Activated naive CD4-positive, alpha-beta T cell treated with anti-CD3 and anti-CD28 coated beads, Interleukin-2, amount 50 U/mL, for 24 hours (primary cell): ENCODE data around the gene DLX2.
"Not testable (repeated sequence)": the region's sequence is repeated elsewhere in the genome, so short reads cannot be mapped to it uniquely, and the experiment has no call there.

Experiments
- H3K27ac Mint-ChIP-seq: one replicate; pipeline ENCODE4 v1.8.0; 2021; ENCODE audit warnings: mild to moderate bottlenecking, mixed read lengths
- H3K27me3 Mint-ChIP-seq: one replicate; pipeline ENCODE4 v1.8.0; 2021; ENCODE audit warnings: mixed read lengths
- H3K36me3 Mint-ChIP-seq: one replicate; pipeline ENCODE4 v1.8.0; 2021; ENCODE audit warnings: mixed read lengths
- H3K4me1 Mint-ChIP-seq: one replicate; pipeline ENCODE4 v1.8.0; 2021; ENCODE audit warnings: mixed read lengths
- H3K4me3 Mint-ChIP-seq: one replicate; pipeline ENCODE4 v1.8.0; 2021; ENCODE audit warnings: mild to moderate bottlenecking, mixed read lengths
- H3K9me3 Mint-ChIP-seq: one replicate; pipeline ENCODE4 v1.8.0; 2021; ENCODE audit warnings: mixed read lengths

Gene DLX2

DNA sequence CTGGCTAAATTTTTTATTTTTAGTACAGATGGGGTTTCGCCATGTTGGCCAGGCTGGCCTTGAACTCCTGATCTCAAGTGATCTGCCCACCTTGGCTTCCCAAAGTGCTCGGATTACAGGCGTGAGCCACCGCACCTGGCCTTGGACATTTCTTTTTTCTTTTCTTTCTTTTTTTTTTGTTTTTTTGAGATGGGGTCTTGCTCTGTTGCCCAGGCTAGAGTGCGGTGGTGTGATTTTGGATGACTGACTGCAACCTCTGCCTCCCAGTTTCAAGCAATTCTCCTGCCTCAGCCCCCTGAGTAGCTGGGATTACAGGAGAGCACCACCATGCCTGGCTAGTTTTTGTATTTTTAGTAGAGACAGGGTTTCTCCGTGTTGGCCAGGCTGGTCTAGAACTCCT is 11.5 kb upstream of the DLX2 start:
- not testable (repeated sequence) for H3K4me1 Mint-ChIP-seq, H3K4me3 Mint-ChIP-seq, H3K36me3 Mint-ChIP-seq, H3K27ac Mint-ChIP-seq, H3K9me3 Mint-ChIP-seq
- peaks cover 22% of the 10 kb centered on the region for H3K27me3 Mint-ChIP-seq

DNA sequence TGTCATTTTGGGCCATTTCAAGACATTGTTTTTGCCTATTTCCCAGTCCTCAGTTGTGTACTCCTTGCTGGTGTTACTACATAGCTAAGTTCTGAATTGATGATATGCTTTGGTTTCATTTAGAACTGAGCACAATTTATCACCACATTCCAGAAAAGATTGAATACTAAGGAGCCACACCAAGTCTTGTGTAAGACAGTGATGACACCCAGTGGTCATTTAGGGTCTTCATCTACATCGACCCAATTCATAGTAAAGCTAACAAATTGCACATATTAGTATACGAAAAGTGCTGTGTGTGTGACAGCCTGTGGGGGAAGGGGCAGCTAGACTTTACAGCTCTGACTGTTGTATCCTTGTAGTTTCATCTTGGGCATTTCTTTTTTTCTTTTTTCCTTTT is 10.9 kb upstream of the DLX2 start:
- no peak overlapping the region for H3K27ac Mint-ChIP-seq
- no peak overlapping the region for H3K4me3 Mint-ChIP-seq
- H3K4me1 Mint-ChIP-seq = peaks cover 7% of the 10 kb centered on the region
- H3K27me3 Mint-ChIP-seq = peaks cover 22% of the 10 kb centered on the region
- no peaks in the 10 kb centered on the region for H3K36me3 Mint-ChIP-seq
- no peaks in the 10 kb centered on the region for H3K9me3 Mint-ChIP-seq

DNA sequence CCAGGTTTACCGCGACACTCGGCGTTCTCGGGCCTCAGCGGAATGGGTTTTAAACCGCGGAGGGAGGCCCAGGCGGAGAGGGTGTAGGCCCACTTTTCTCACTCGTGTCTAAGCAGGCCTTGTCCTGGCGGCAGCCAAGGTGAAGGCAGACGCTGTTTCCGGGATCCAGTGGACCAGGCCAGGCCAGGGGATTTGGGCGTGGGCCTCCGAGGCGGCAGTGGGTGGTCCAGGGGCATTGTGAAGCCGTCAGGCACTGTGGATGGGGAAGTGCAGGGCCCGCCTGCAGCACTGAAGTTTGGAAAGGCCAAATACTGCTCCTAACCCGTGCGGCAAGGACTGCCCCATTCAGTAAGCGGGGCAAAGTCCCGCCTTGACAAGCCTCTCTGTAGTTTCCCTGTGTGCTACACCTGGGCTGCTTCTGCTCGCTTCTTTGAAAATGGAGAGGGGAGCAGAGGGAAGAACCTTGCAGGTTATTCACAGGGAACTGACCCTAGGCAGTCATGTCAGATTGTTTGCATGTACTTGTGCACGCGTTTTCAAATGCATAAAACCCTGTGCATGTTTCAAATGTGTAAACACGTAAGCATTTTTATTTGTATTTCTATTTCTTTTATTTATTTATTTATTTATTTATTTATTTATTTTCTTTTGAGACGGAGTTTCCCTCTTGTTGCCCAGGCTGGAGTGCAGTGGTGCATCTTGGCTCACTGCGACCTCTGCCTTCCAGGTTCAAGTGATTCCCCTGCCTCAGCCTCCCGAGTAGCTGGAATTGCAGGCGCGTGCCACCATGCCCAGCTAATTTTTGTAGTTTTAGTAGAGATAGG is 7.5 kb upstream of the DLX2 start:
- Mint-ChIP-seq H3K27ac (no peak overlapping the region), H3K27me3 (peaks cover 45% of the 10 kb centered on the region), H3K9me3 (no peaks in the 10 kb centered on the region), H3K36me3 (peaks cover 2% of the 10 kb centered on the region), H3K4me1 (peaks cover 33% of the 10 kb centered on the region), H3K4me3 (no peak overlapping the region)

DNA sequence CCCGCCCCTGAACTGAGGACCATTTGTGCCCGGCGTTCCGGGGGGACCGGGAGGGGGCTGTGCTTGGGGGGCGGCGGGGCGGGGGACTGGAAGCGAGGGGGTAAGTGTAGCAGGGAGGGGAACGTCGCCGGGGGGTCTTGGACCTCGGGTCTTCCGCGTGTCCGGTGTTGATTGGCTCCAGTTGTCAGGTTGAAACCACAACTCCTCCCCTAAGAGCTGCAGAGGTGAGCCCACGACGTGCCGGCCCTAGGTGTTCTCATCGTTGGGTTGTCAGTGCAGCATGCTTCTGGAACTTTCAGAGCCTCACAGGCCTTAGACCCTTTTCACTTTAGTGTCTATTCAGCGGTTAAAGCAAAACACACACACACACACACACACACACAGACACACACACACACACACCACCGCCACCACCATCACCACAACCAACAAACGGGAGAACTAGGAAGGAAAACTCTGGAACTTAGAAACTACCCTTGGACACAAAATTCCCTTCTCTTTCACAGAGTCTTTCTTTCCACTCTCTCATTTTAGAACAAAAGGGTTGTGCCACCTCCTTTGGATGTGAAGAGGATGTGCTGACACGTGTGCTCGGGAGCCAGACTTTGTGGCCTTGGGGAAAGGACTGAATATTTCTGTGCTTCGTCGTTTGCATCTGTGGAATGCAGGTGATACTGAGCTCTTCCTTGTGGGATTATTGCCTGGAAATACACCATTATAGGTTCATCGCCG is 6.7 kb upstream of the DLX2 start:
- H3K27me3 Mint-ChIP-seq = peaks cover 45% of the 10 kb centered on the region
- H3K9me3 Mint-ChIP-seq = no peaks in the 10 kb centered on the region
- no peak overlapping the region for H3K4me3 Mint-ChIP-seq
- H3K27ac Mint-ChIP-seq = no peak overlapping the region
- H3K4me1 Mint-ChIP-seq = peaks cover 35% of the 10 kb centered on the region
- H3K36me3 Mint-ChIP-seq = peaks cover 4% of the 10 kb centered on the region

DNA sequence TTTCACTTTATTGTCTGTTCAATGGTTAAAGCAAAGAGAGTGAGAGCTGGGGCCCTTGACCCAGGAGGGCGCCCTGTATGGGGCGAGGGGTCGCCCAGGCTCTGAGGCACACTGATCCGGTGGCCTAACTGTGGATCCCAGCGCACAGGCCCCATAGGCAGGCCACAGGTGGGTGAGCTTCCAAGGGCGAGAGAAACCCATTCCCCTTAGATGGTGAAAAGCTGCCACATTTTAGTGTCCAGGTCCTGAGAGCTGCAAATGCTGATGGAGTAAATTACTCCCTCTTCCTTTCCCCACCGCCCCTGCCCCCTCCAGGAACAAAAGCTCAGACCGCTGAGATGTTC is 5.9 kb upstream of the DLX2 start:
- no peak overlapping the region for H3K27ac Mint-ChIP-seq
- peaks cover 43% of the 10 kb centered on the region for H3K4me1 Mint-ChIP-seq
- H3K27me3 Mint-ChIP-seq = peaks cover 54% of the 10 kb centered on the region
- H3K4me3 Mint-ChIP-seq = no peak overlapping the region
- no peaks in the 10 kb centered on the region for H3K9me3 Mint-ChIP-seq
- peaks cover 4% of the 10 kb centered on the region for H3K36me3 Mint-ChIP-seq

DNA sequence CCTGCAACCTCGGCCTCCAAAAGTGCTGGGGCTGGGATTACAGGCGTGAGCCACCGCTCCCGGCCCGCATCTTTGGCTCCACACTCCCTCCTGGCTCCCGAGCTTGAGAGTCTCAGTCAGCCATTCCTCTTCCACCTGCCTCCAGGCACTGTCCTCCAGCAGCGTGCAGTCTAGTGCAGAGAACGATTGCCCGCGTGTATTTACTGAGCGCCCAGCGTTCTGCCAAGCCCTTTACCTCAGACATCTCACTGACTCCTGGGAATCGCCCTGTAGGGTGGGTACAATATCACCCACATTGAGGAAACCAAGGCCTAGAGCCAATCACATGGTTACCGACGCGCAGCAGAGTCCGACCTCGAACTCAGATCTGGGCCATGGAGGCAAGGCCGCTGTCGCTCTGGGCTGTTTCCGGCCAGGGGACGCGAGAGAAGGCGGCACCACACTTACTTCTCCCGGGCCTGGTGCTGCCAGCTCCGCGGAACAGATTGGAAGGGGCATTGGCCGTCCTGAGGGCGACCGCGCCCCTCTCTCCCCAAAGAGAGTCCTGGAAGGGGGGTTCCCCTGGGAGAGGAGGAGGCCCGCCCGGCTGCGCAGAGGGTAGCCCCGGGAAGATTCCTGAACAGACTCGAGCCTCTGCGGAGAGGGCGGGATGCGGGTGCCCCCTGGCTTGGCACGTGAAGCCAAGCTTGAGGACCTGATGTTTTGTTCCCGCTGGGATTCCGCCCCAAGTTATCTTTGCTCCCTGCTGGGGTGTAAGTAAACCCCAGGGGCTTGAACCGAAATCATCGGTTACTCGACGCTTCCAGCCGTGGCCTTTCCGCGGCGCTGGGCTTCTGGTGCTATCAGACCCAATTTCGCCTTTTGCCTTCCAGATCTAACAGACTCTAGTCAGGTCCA is 5.2 kb upstream of the DLX2 start:
- no peaks in the 10 kb centered on the region for H3K9me3 Mint-ChIP-seq
- peaks cover 4% of the 10 kb centered on the region for H3K36me3 Mint-ChIP-seq
- peaks cover 49% of the 10 kb centered on the region for H3K4me1 Mint-ChIP-seq
- H3K27ac Mint-ChIP-seq = no peak overlapping the region
- H3K4me3 Mint-ChIP-seq = peak overlapping the region; percentile 20
- peaks cover 59% of the 10 kb centered on the region for H3K27me3 Mint-ChIP-seq

DNA sequence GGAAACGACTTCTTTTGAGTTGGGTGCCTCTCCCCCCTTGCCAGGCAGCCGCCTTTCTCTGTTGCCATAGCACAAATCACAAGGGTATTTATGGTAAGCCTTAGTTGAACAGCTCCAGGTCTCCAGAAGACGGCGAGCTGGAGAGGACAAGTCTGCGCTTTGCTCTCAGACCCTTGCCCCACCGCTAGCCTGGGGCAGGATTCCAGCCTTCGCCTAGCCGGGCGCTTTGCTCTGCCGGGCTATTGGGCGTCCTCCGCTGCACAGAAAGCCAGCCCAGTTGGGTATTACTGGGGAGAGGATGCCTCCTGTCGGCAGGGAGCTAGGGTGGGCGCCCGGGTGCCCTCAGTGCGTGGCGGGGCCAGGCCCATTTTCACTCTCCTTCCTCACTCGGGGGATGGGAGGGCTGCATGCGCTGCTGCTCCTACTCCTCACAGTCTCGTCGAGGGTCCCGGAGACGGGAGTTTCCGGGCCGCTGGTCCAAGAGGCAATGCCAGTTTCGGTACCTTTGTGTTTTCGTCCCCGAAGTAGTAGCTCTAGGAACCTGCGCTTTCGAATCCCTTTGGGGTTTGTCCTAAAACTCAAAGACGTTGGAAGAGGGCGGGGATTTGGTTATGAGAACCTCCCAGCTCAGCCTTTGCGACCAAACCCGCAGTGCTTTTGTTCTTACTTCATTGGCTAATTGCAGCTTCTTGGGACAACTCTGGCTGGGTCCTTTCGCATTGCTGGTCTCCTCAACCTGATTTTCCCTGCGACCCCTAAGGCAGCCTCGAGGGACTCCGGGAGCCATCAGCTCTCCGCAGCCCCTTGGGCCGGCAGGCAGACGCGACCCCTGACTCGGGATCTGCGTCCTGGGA is 3.6 kb upstream of the DLX2 start:
- Mint-ChIP-seq H3K27ac (no peak overlapping the region), H3K36me3 (peaks cover 4% of the 10 kb centered on the region), H3K9me3 (no peaks in the 10 kb centered on the region), H3K4me1 (peaks cover 62% of the 10 kb centered on the region), H3K27me3 (peaks cover 67% of the 10 kb centered on the region), H3K4me3 (no peak overlapping the region)

DNA sequence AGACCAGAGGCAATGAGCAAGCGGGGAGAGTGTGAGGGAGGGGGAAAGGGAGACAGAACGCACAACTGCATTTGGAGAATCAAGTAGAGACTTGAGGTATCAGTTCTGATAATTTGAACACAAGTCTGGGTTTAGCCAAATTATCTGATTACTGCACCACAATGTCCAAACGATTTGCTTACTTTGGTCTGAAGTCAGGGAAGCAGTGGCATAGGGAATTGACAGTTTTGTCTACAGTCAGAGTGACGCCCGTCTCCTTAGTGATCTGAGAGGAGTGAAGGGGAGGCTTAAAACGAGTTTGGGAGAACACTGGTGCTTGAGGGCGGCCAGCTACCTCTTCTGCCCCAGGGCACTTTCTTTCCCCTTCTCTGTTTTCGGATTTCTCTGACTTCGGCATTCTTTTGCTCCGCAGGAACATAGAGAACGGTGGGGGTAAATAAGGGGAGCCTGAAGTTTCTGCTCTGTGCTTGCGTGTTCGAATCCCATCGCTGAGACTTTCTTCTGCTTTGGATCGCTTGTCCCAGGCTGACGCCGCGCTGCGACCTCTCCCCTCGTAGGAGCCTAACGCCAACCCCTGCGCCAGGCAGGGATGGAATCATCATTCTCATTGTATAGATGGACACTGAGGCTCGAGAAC is 2.9 kb upstream of the DLX2 start:
- Mint-ChIP-seq H3K36me3 (peaks cover 4% of the 10 kb centered on the region), H3K4me1 (peaks cover 67% of the 10 kb centered on the region), H3K9me3 (no peaks in the 10 kb centered on the region), H3K4me3 (no peak overlapping the region), H3K27me3 (peaks cover 67% of the 10 kb centered on the region), H3K27ac (peak overlapping the region; percentile 30)

DNA sequence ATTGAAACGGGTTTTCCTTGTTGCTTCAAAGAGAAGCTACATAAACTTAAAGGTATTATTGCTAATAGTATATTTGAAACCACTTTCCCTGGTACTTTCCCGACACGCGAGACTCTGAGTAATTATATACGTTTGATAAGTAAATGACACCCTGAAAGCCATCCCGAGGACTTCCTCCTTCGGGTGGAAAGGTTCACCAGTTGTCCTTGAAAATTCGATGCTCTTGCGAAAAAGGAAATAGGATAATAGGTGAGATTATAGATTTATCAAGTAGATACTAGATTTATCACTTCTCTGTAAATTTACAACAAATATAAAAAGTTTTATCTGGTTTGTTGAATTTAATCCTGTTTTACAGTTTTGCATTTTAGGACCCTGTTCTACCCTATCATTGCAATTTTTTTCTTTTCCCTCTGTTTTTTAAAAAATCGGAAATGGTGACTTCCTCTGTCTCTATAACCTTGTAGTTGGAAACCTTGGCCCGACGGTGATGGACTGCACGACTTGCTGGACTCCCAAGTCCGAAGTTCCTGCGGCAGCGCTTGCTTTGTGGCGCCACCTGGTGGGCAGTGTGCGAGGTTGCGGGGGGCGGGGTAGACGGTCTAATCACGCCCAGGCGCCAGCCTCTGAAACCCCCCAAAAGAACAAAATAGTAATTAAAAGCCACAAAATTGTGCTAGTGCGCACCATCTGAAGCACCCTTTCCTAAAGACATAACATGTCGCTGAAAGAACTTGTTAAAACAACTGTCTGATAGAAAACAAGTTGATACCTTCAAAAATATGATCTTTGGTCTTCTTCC is 972 bp upstream of the DLX2 start:
- Mint-ChIP-seq H3K9me3 (no peaks in the 10 kb centered on the region), H3K4me3 (peak overlapping the region; percentile 83), H3K4me1 (peaks cover 63% of the 10 kb centered on the region), H3K36me3 (peaks cover 4% of the 10 kb centered on the region), H3K27me3 (peaks cover 56% of the 10 kb centered on the region), H3K27ac (peak overlapping the region; percentile 83)

DNA sequence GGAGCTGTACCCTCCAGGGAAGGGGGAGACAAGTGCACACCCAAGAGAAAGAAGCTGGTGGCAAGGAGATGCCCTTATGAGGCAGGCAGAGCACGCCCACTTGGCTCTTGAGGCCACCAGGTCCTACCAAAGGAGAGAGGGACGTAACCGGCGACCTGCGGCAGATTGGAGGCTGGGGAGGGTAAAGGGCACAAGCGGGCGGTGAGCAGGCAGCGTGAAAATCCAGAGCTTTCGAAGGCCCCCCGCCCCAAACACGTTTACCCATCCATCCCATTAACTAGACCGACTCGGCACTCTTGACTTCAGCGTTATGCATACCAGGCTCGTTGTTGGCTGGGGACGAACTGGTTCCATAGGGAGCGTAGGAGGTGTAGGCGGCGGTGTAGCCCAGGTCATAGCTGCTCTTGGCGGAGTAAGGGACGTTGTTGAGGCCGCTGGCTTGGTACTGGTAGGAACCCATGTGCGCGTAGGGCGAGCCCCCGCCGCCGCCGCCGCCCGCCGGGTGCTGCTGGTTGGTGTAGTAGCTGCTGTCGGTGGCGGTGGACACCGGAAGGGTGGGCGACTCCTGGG is 794 bp downstream of the DLX2 start:
- Mint-ChIP-seq H3K9me3 (no peaks in the 10 kb centered on the region), H3K4me1 (peaks cover 61% of the 10 kb centered on the region), H3K36me3 (peaks cover 2% of the 10 kb centered on the region), H3K27me3 (peaks cover 53% of the 10 kb centered on the region), H3K4me3 (peak overlapping the region; percentile 83), H3K27ac (peak overlapping the region; percentile 76)

DNA sequence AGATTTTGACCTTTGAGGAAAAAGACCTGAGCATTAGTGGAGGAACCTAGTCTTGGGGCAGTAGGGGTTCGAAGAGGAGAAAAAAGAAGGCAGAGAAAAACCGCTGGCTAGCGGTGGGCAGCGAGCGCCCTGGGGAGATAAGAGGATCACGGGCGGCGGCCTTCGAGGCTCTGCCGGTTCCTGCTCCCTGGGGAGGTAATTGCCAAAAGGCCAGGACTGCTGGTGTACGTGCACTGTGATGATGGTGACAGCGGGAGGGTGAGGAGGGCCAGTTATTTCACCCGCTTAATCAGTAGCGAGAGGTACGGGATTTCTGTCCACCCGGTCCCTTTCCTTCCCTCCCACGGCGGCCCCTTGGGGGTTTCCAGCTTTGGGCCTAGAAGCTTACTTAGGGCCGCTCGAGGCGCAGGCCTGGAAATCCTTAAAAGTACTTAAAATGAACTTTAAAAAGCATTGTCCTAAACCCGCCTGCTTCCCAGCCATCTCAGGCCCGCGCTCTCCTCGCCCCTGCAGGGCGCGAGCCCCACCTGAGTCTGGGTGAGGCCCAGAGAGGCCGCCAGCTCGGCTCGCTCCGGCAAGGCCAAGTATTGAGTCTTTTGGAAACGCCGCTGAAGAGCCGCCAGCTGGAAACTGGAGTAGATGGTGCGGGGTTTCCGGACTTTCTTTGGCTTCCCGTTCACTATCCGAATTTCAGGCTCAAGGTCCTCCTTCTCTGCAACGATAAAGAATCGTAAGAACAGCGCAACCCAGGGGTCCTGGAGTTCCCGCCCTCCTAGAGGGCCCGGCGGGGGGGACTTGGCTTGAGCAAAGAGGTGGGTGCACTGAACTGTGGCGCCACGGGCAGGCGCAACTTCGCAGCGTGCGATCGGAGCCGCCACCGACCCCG is 1.5 kb downstream of the DLX2 start:
- Mint-ChIP-seq H3K4me1 (peaks cover 61% of the 10 kb centered on the region), H3K27ac (peak overlapping the region; percentile 63), H3K27me3 (peaks cover 51% of the 10 kb centered on the region), H3K9me3 (no peaks in the 10 kb centered on the region), H3K4me3 (peak overlapping the region; percentile 83), H3K36me3 (peaks cover 2% of the 10 kb centered on the region)

DNA sequence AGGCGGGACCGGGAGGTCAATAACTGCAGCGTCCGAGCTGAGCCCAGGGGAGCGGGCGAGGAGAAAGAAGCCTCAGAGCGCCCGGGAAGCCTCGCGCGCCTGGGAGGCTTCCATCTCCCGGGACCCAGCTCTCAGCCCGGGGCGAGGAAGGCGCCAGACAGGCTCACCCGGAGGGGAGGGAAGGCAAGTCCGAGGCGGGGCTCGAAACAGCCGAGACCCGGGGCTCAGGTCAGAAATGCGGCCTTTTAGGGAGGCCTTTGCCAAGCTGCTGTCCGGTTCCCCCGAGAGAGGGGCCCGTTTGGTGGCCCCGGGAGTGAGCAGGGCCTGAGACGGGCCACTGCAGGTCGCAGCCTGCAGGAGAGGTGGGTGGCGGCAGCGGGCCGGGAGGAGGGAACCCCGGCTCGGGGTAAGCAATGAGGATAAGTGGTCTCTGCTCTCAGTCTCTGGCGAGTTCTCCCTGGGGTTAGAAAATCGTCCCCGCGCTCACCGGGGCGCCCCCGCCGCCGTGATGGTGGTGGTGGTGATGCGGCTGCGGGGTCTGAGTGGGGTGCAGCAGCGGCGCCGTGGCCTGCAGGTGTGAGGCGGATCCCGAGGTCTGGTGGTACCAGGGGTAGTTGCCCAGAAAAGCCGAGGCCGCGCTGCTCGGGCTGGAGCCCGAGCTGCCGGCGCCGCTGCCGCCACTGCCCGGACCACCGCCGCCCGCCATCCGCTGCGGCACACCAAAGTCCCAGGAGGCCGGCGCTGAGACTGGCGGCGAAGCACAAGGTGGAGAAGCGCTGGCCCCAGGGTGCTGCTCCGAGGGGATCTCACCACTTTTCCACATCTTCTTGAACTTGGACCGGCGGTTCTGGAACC is 2.4 kb downstream of the DLX2 start:
- Mint-ChIP-seq H3K4me3 (peak overlapping the region; percentile 52), H3K9me3 (no peaks in the 10 kb centered on the region), H3K36me3 (peaks cover 2% of the 10 kb centered on the region), H3K4me1 (peaks cover 62% of the 10 kb centered on the region), H3K27ac (peak overlapping the region; percentile 63), H3K27me3 (peaks cover 52% of the 10 kb centered on the region)
